Measurements from ENCODE around the gene MBP. TPM values are rescaled to one million over a fixed set of nuclear protein-coding genes. Genes with fewer than 3 reads are reported as not detected.
A peak's percentile ranks its signal among the peaks of the same experiment; 100 is the strongest.

The MBP gene
- total and polyA plus RNA-seq, 8 donors: 6.3 to 33.5 (median 20.7) TPM

GRCh38 chr18:77098538-77099174 is 33.9 kb downstream of the MBP start:
- peak; percentile 26 to 64 (median 54) for ATAC-seq
- Histone ChIP-seq H3K4me1 (peaks cover 0 to 16% (median 0%) of the 10 kb centered on the region in 3 donors), H3K27ac (peak overlapping the region in 2 of 4 donors; percentile 44 to 50), H3K4me3 (no peak overlapping the region), H3K27me3 (no peaks in the 10 kb centered on the region), H3K36me3 (no peaks in the 10 kb centered on the region), H3K9me3 (no peaks in the 10 kb centered on the region)
- no peak for FAIRE-seq
- DNase-seq: no peak
- TF ChIP-seq CTCF (IDR thresholded peaks at IDR 0.05): no peak
- intact Hi-C loops (cut with DNase I): no loop called here
- 36 to 45% methylated on average over 17 of the region's 17 CpGs for WGBS, 2 donors

GRCh38 chr18:77098029-77098428 is 34.6 kb downstream of the MBP start:
- Histone ChIP-seq H3K9me3 (no peaks in the 10 kb centered on the region), H3K36me3 (no peaks in the 10 kb centered on the region), H3K27me3 (no peaks in the 10 kb centered on the region), H3K4me3 (no peak overlapping the region), H3K27ac (peak overlapping the region in 2 of 4 donors; percentile 44 to 50), H3K4me1 (peaks cover 0 to 16% (median 0%) of the 10 kb centered on the region in 3 donors)
- intact Hi-C loops (cut with DNase I): no loop called here
- no peak for FAIRE-seq
- DNase-seq: no peak
- no peak for TF ChIP-seq CTCF (IDR thresholded peaks at IDR 0.05)
- peak; percentile 8 to 44 (median 26) for ATAC-seq
- WGBS, 2 donors: 17 to 23% methylated on average over 2 of the region's 2 CpGs

- DNase-seq (no peak), ATAC-seq (no peak), FAIRE-seq (no peak)
- no peaks in the 10 kb centered on the region for H3K27me3 ChIP-seq
- H3K9me3 ChIP-seq: no peaks in the 10 kb centered on the region
- H3K36me3 ChIP-seq: no peaks in the 10 kb centered on the region
- H3K4me1 ChIP-seq: peaks cover 0 to 14% (median 0%) of the 10 kb centered on the region in 3 donors
- no peak overlapping the region for H3K27ac ChIP-seq
- 79 to 83% methylated on average over 11 of the region's 11 CpGs for WGBS, 2 donors
- H3K4me3 ChIP-seq: no peak overlapping the region
- intact Hi-C loops (cut with DNase I): no loop called here
- TF ChIP-seq CTCF (IDR thresholded peaks at IDR 0.05): no peak
These were observed 35.4 kb downstream of the MBP start for GRCh38 chr18:77096936-77097886.

- no peaks in the 10 kb centered on the region for H3K27me3 ChIP-seq
- TF ChIP-seq CTCF (IDR thresholded peaks at IDR 0.05): no peak
- H3K27ac ChIP-seq: no peak overlapping the region
- DNase-seq: no peak
- no peak for ATAC-seq
- intact Hi-C loops (cut with DNase I): no loop called here
- no peak overlapping the region for H3K4me3 ChIP-seq
- H3K36me3 ChIP-seq: no peaks in the 10 kb centered on the region
- WGBS, 2 donors: 84 to 90% methylated on average over 13 of the region's 13 CpGs
- peak; percentile 56 for FAIRE-seq
- no peaks in the 10 kb centered on the region for H3K9me3 ChIP-seq
- H3K4me1 ChIP-seq: peaks cover 0 to 5% (median 0%) of the 10 kb centered on the region in 3 donors
These were observed 36.9 kb downstream of the MBP start for GRCh38 chr18:77095391-77096371.
